ENCODE data around the gene IFNGR2. TPM values are rescaled to one million over a fixed set of nuclear protein-coding genes. Genes with fewer than 3 reads are reported as not detected.
"Not testable (repeated sequence)": the region's sequence is repeated elsewhere in the genome, so short reads cannot be mapped to it uniquely, and the experiment has no call there.

Gene IFNGR2
- total and polyA plus RNA-seq, 2 donors (not counting 3 experiments of a cell fraction or from before 2014, with no cell fraction given) = 44.2 to 46.1 TPM

GRCh38 chr21:33461538-33462250, 58.5 kb downstream of the IFNGR2 start:
- Histone ChIP-seq H3K9me3 (replicated peaks; ENCODE audit: control insufficient read depth, insufficient read depth, low read length) (no peaks in the 10 kb centered on the region), H3K4me1 (ENCODE audit: control insufficient read depth, extremely low read depth, insufficient read depth, low read length) (no peaks in the 10 kb centered on the region), H3K27me3 (ENCODE audit: control insufficient read depth in 2 of 2, insufficient read depth in 2 of 2, low read length in 2 of 2) (no peaks in the 10 kb centered on the region), H3K79me2 (ENCODE audit: control insufficient read depth, insufficient read depth, low read length) (no peaks in the 10 kb centered on the region), H4K20me1 (replicated peaks; ENCODE audit: control insufficient read depth, extremely low read depth, insufficient read depth, low read length) (no peaks in the 10 kb centered on the region), H3K36me3 (ENCODE audit: control insufficient read depth in 2 of 2, extremely low read depth in 1 of 2, insufficient read depth in 2 of 2, low read length in 2 of 2) (peaks cover 0 to 2% of the 10 kb centered on the region in 2 experiments), H3K9me1 (replicated peaks; ENCODE audit: control insufficient read depth, extremely low read depth, insufficient read depth, low read length) (no peaks in the 10 kb centered on the region), H3K9ac (replicated peaks; ENCODE audit: extremely low read depth, insufficient read depth, low read length) (no peak overlapping the region), H3K4me2 (ENCODE audit: insufficient read depth, low read length) (no peak overlapping the region), H2AFZ (ENCODE audit: low read depth, low read length) (no peak overlapping the region), H3K4me3 (replicated peaks in 1 of 3; ENCODE audit: insufficient read depth in 1 of 3, low read depth in 1 of 3, low read length in 3 of 3) (no peak overlapping the region), H3K27ac (ENCODE audit: insufficient read depth, low read depth, low read length) (no peak overlapping the region)
- FAIRE-seq (no peak), DNase-seq (ENCODE audit: low read depth, low spot score) (no peak)
- dilution Hi-C loops (cut with MboI; ENCODE audit: extremely low pct_ligation_motif_present, low sequenced_read_pairs) (no loop called here), intact Hi-C loops (cut with micrococcal nuclease) (no loop called here)
- TF ChIP-seq POLR2AphosphoS5 (IDR thresholded peaks at IDR 0.05; ENCODE audit: insufficient read depth, low read depth, low read length) (no peak), MAX (IDR thresholded peaks at IDR 0.05; ENCODE audit: insufficient read depth, insufficient read length) (no peak), FOS (IDR thresholded peaks at IDR 0.05; ENCODE audit: borderline replicate concordance, insufficient read depth, low read length) (no peak), EZH2 (IDR thresholded peaks at IDR 0.05; ENCODE audit: borderline replicate concordance, low read depth, low read length, severe bottlenecking) (no peak), JUN (IDR thresholded peaks at IDR 0.05; ENCODE audit: borderline replicate concordance, insufficient read depth, insufficient read length, low read depth) (no peak), POLR2A (IDR thresholded peaks at IDR 0.05; ENCODE audit: low read depth, low read length) (no peak), CTCF (IDR thresholded peaks at IDR 0.05; ENCODE audit: extremely low read depth in 1 of 2, insufficient read depth in 1 of 2, low read depth in 1 of 2, low read length in 2 of 2) (no peak), GATA2 (IDR thresholded peaks at IDR 0.05; ENCODE audit: insufficient read depth, insufficient read length, low read depth, low read length) (no peak), MYC (IDR thresholded peaks at IDR 0.05; ENCODE audit: low read depth, low read length) (no peak)
- BruUV-seq (replicated peaks) = no TSS peak
- POLR2A ChIA-PET = interaction anchor here (0.6 to 1.3 kb wide), 2 partner anchors 9 to 12 kb away, joined by 4 to 7 read pairs; no protein-coding TSS in a partner anchor
- CTCF ChIA-PET = interaction anchor here (0.5 to 1.7 kb wide), 7 partner anchors 9 to 265 kb away, joined by 3 to 9 read pairs (median 4); no protein-coding TSS in a partner anchor

GRCh38 chr21:33469183-33469582, 66.0 kb downstream of the IFNGR2 start:
- H3K27me3 ChIP-seq (ENCODE audit: control insufficient read depth in 2 of 2, insufficient read depth in 2 of 2, low read length in 2 of 2); H3K4me3 ChIP-seq (replicated peaks in 1 of 3; ENCODE audit: insufficient read depth in 1 of 3, low read depth in 1 of 3, low read length in 3 of 3); BruUV-seq (replicated peaks); DNase-seq (ENCODE audit: low read depth, low spot score); H2AFZ ChIP-seq (ENCODE audit: low read depth, low read length); intact Hi-C loops (cut with micrococcal nuclease); H4K20me1 ChIP-seq (replicated peaks; ENCODE audit: control insufficient read depth, extremely low read depth, insufficient read depth, low read length); dilution Hi-C loops (cut with MboI; ENCODE audit: extremely low pct_ligation_motif_present, low sequenced_read_pairs); POLR2A ChIA-PET; H3K4me1 ChIP-seq (ENCODE audit: control insufficient read depth, extremely low read depth, insufficient read depth, low read length); H3K27ac ChIP-seq (ENCODE audit: insufficient read depth, low read depth, low read length); H3K9me1 ChIP-seq (replicated peaks; ENCODE audit: control insufficient read depth, extremely low read depth, insufficient read depth, low read length); H3K4me2 ChIP-seq (ENCODE audit: insufficient read depth, low read length); FAIRE-seq; H3K9me3 ChIP-seq (replicated peaks; ENCODE audit: control insufficient read depth, insufficient read depth, low read length); H3K36me3 ChIP-seq (ENCODE audit: control insufficient read depth in 2 of 2, extremely low read depth in 1 of 2, insufficient read depth in 2 of 2, low read length in 2 of 2); H3K9ac ChIP-seq (replicated peaks; ENCODE audit: extremely low read depth, insufficient read depth, low read length): not testable (repeated sequence)
- CTCF ChIA-PET = interaction anchor here (1.6 kb wide), 1 partner anchor 11 kb away, joined by 3 read pairs; the partner anchor contains the start of gene TMEM50B
- peaks cover 12% of the 10 kb centered on the region for H3K79me2 ChIP-seq (ENCODE audit: control insufficient read depth, insufficient read depth, low read length)

Measured in endothelial cell of umbilical vein (primary cell).